ENCODE results near the gene CLIC3.
"Not testable (repeated sequence)": the region's sequence is repeated elsewhere in the genome, so short reads cannot be mapped to it uniquely, and the experiment has no call there.

GRCh38 chr9:137033481-137033880 is 37.1 kb upstream of the CLIC3 start:
- TF ChIP-seq, protein P1, sequence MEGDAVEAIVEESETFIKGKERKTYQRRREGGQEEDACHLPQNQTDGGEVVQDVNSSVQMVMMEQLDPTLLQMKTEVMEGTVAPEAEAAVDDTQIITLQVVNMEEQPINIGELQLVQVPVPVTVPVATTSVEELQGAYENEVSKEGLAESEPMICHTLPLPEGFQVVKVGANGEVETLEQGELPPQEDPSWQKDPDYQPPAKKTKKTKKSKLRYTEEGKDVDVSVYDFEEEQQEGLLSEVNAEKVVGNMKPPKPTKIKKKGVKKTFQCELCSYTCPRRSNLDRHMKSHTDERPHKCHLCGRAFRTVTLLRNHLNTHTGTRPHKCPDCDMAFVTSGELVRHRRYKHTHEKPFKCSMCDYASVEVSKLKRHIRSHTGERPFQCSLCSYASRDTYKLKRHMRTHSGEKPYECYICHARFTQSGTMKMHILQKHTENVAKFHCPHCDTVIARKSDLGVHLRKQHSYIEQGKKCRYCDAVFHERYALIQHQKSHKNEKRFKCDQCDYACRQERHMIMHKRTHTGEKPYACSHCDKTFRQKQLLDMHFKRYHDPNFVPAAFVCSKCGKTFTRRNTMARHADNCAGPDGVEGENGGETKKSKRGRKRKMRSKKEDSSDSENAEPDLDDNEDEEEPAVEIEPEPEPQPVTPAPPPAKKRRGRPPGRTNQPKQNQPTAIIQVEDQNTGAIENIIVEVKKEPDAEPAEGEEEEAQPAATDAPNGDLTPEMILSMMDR (IDR thresholded peaks at IDR 0.05) = not testable (repeated sequence)
- TF ChIP-seq EZH2 (IDR thresholded peaks at IDR 0.05; ENCODE audit: borderline replicate concordance, insufficient read depth, low read depth, low read length, poor library complexity, severe bottlenecking) = not testable (repeated sequence)

All from B cell (primary cell).